Fibroblast of pulmonary artery (primary cell): Measurements from ENCODE around the gene HDGF.

Experiments used
- DNase-seq: peaks from one replicate; pipeline ENCODE4 v3.0.0-alpha.2; 2010; ENCODE audit warnings: low read depth
- H3K4me3 ChIP-seq: replicated peaks from 2 replicates; pipeline ENCODE4 v1.5.1; 2011; ENCODE audit warnings: low read depth, mild to moderate bottlenecking, control low read depth, low read length, moderate library complexity
- TF ChIP-seq, protein P1 (sequence below): IDR thresholded peaks from 2 replicates; pipeline ENCODE4 v1.5.1; 2011; ENCODE audit warnings: mild to moderate bottlenecking, control low read depth, low read length, inconsistent platforms; ENCODE audit errors: missing control alignments

The HDGF gene

GRCh38 chr1:156750191-156750672 lies 1.2 kb downstream of the HDGF start:
- TF ChIP-seq, protein P1, sequence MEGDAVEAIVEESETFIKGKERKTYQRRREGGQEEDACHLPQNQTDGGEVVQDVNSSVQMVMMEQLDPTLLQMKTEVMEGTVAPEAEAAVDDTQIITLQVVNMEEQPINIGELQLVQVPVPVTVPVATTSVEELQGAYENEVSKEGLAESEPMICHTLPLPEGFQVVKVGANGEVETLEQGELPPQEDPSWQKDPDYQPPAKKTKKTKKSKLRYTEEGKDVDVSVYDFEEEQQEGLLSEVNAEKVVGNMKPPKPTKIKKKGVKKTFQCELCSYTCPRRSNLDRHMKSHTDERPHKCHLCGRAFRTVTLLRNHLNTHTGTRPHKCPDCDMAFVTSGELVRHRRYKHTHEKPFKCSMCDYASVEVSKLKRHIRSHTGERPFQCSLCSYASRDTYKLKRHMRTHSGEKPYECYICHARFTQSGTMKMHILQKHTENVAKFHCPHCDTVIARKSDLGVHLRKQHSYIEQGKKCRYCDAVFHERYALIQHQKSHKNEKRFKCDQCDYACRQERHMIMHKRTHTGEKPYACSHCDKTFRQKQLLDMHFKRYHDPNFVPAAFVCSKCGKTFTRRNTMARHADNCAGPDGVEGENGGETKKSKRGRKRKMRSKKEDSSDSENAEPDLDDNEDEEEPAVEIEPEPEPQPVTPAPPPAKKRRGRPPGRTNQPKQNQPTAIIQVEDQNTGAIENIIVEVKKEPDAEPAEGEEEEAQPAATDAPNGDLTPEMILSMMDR, result no peak
- H3K4me3 ChIP-seq, result peak overlapping the region; percentile 93
- no peak for DNase-seq

DNA sequence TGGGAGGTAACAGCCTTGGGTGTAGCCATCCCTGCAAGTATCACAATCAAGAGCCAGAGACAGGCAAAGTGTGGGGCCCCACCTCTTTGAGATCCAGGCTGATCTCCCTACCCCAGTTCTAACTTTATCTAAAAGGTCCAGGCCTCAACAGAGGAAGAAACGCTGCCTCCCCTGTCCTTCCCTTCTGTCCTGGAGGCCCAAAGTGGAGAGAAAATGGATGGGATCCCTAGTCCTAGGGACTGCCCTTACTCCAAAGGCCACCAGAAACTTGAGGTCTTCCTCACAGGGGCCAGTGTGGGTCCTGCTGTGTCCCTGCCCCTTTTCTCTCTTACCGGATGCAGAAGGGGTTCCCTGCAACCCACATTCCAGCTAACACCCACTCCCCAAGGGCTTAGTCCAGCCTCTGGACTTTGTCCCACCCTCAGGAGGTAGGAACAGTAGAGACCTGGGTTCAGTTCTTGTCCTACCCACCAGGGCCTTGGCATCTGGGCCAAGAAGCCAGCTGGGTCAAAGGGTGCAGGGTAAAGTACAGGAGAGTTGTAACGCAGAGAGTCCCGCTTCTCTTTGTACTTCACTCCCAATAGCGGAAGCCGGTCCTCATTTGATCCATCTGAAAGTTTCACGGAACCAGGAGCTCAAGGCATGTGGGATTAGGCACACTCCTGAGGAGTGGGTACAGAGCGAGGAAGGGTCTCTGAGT lies 1.9 kb downstream of the HDGF start:
- peak overlapping the region; percentile 93 for H3K4me3 ChIP-seq
- DNase-seq, result no peak
- TF ChIP-seq, protein P1, result no peak

GRCh38 chr1:156748670-156749418 lies 2.6 kb downstream of the HDGF start:
- TF ChIP-seq, protein P1, result no peak
- DNase-seq, result peak; percentile 68
- peak overlapping the region; percentile 93 for H3K4me3 ChIP-seq

DNA sequence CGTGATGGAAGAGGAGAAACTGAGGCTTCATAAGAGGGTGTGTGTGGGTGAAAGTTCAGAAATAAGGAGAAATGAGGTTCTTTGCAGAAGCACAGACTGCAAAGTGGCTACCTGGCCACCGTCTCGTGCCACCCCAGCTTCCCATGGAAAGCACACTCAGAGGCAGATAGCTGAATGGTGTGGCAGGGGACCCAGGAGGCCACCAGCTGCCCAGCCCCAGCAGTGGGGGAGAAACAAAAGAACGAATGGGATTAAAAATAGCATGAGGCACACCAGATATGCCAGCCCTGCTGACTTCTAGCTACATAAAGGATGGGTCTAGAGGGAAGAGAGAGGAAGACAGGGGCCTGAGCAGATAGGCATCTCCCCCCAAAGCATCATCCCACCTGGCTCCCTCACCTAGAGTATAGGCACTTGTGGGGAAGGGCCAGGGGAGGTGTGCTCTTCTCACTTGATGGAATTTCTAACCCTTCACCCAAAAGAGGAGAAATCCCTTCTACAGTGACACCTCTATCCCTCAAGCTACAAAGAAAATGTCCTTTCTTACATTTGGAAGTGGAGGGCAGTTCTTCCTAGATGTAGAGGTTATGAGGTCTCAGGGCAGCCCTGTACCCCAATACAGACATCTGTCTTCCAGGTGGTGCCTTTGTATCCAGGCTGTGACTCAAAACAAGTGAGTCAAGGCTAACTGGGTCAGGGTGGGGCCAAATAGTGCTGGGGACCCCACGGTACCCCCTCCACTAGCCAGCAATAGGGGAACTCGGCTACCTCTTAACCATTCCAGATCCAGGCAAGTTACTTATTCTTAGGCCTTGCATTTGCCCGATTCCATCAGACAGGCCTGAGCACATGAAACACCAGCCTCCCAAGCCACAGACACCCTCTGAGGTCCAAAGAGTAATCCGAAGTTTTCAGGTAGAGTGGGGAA lies 3.5 kb downstream of the HDGF start:
- no peak for DNase-seq
- H3K4me3 ChIP-seq, result peak overlapping the region; percentile 93
- TF ChIP-seq, protein P1, result no peak

- TF ChIP-seq, protein P1, result peak; percentile 10
- DNase-seq, result peak; percentile 95
- peak overlapping the region; percentile 93 for H3K4me3 ChIP-seq
Observed at GRCh38 chr1:156746728-156747631, 4.5 kb downstream of the HDGF start.

DNA sequence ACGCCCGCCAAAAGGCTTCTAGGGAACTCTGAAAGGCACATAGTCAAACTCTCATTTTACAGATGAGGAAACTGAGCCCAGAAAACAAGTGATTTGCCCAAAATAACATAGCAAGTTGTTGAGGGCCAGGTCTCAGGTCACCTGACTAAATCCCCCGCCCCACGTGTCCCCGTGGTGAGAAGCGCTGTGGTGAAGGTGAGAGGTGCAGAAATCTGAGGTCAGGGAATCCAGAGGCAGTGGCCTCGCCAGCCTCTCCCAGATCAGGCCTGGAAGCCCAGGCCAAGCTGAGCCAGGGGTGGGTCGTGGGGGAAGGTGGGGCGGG lies 5.1 kb downstream of the HDGF start:
- TF ChIP-seq, protein P1, result no peak
- peak overlapping the region; percentile 93 for H3K4me3 ChIP-seq
- no peak for DNase-seq
